Thyroid gland (tissue), 4 donors: ENCODE measurements around the gene C11orf21. TPM values are rescaled to one million over a fixed set of nuclear protein-coding genes. Genes with fewer than 3 reads are reported as not detected.
"Not testable (repeated sequence)": the region's sequence is repeated elsewhere in the genome, so short reads cannot be mapped to it uniquely, and the experiment has no call there.

Experiments
- DNase-seq, 2 donors: peaks; one replicate each; pipeline ENCODE4 v3.0.0-alpha.2; 2019
- H3K27ac ChIP-seq, 3 donors: fragments of 200-600 bp; sonication (generic); 1 replicate in 2 of 3; 2 replicates in 1 of 3; pipeline ENCODE4 v1.5.1; 2016 to 2019; ENCODE audit warnings: mild to moderate bottlenecking in 1 of 3, moderate library complexity in 1 of 3
- H3K27me3 ChIP-seq: fragments of 200-600 bp; sonication (generic); one replicate; pipeline ENCODE4 v1.5.1; 2019
- H3K36me3 ChIP-seq, 2 donors: fragments of 200-600 bp; sonication (generic); one replicate each; pipeline ENCODE4 v1.5.1; 2016 to 2019
- H3K4me1 ChIP-seq, 2 donors: fragments of 200-600 bp; sonication (generic); one replicate each; pipeline ENCODE4 v1.5.1; 2017 to 2019
- H3K4me3 ChIP-seq, 3 donors: fragments of 200-600 bp; sonication (generic); replicated peaks in 1 of 3; 1 replicate in 2 of 3; 2 replicates in 1 of 3; pipeline ENCODE4 v1.5.1; 2016; ENCODE audit warnings: mild to moderate bottlenecking in 1 of 3
- H3K9me3 ChIP-seq: fragments of 200-600 bp; sonication (generic); one replicate; pipeline ENCODE4 v1.5.1; 2017
- CTCF ChIP-seq, 6 experiments: fragments of 200-600 bp in 3 of 6; fragments of 450-650 bp in 3 of 6; sonication (generic) in 3 of 6; IDR thresholded peaks; one replicate each; pipeline ENCODE4 v1.5.1; 2016 to 2019; ENCODE audit warnings: antibody characterized with exemption in 6 of 6, mild to moderate bottlenecking in 2 of 6, inconsistent platforms in 1 of 6, moderate library complexity in 1 of 6
- POLR2A ChIP-seq, 2 donors: fragments of 450-650 bp; IDR thresholded peaks; one replicate each; pipeline ENCODE4 v1.6.1; 2017; ENCODE audit warnings: antibody characterized with exemption in 2 of 2, mild to moderate bottlenecking in 2 of 2, moderate library complexity in 1 of 2
- WGBS, 2 donors: methylation state at CpG; one replicate each; pipeline ENCODE4 v1.1.5; 2017; 5-methylcytosine and 5-hydroxymethylcytosine counted together
- intact Hi-C: fragments of 100-400 bp; cut with DNase I; formaldehyde crosslinking; loops from one replicate; pipeline ENCODE4 v1.15.1; 2023
- total RNA-seq, 4 donors: library from RNA; depleted of rRNA; stranded (reverse); fragments of >200 nt; gene quantifications; one replicate each; pipeline ENCODE4 v1.2.3, GENCODE V29; 2016

The C11orf21 gene
- total RNA-seq, 4 donors from 2014 or later: 0.15 to 0.67 (median 0.45) TPM

DNA sequence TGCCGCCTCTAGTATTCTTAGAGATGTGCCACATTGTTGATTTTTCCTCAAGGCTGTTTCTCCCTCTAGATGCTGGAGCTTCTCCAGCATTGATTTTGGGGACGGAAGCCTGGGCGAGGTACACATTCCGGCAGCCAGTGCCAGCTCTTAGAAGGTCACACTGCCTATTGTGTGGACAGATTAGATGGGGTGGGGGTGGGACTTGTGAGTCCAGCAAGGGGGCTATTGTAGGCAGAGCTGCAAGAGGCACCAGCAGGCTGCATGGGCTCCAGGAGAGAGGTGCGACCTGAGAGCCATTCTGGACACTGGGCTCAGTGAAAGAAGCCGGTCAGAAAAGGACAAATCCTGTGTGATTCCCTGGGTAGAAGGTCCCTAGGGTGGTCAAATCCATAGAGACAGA, 12.4 kb downstream of the C11orf21 start:
- no peak for DNase-seq
- intact Hi-C loops: no loop called here
- Histone ChIP-seq H3K9me3 (no peaks in the 10 kb centered on the region), H3K4me3 (no peak overlapping the region), H3K4me1 (no peaks in the 10 kb centered on the region), H3K27me3 (no peaks in the 10 kb centered on the region), H3K36me3 (no peaks in the 10 kb centered on the region), H3K27ac (no peak overlapping the region)
- WGBS, 2 donors: 54 to 73% methylated on average over 6 of the region's 6 CpGs
- TF ChIP-seq POLR2A (IDR thresholded peaks at IDR 0.05) (no peak), CTCF (IDR thresholded peaks at IDR 0.05) (no peak)

- no peak overlapping the region for H3K4me3 ChIP-seq
- H3K4me1 ChIP-seq: no peaks in the 10 kb centered on the region
- intact Hi-C loops: no loop called here
- no peaks in the 10 kb centered on the region for H3K36me3 ChIP-seq
- H3K27ac ChIP-seq: no peak overlapping the region
- no peaks in the 10 kb centered on the region for H3K27me3 ChIP-seq
- TF ChIP-seq CTCF (IDR thresholded peaks at IDR 0.05) (no peak), POLR2A (IDR thresholded peaks at IDR 0.05) (no peak)
- H3K9me3 ChIP-seq: no peaks in the 10 kb centered on the region
- 61 to 63% methylated on average over 16 of the region's 16 CpGs for whole genome bisulfite sequencing, 2 donors
- no peak for DNase-seq
Measured at GRCh38 chr11:2287091-2287490, 14.6 kb downstream of the C11orf21 start.

- H3K27ac ChIP-seq, H3K4me3 ChIP-seq, H3K27me3 ChIP-seq, H3K4me1 ChIP-seq, H3K9me3 ChIP-seq, H3K36me3 ChIP-seq, intact Hi-C loops: not testable (repeated sequence)
- peak in 1 of 2 donors; percentile 4 for DNase-seq
- WGBS, 2 donors: 86 to 91% methylated on average over 10 to 11 of the region's 13 CpGs
Measured at GRCh38 chr11:2286350-2286749, 15.4 kb downstream of the C11orf21 start.

DNA sequence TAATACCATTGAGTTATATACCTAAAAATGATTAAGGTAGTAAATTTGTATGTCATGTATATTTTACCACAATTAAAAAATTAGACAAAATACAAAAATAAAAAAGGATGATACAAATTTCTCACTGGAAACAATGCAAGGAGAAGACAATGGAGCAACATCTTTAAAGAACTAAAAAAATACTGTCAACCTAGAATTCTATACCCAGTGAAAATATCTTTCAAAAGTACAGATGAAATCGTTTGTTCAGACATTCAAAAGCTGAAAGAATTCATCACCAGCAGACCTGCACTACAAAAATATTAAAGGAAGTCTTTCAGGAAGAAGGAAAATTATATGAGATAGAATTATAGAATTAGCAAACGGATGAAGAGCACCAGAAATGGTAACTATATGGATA, 21.5 kb downstream of the C11orf21 start:
- Histone ChIP-seq H3K36me3 (no peaks in the 10 kb centered on the region), H3K9me3 (no peaks in the 10 kb centered on the region), H3K4me1 (no peaks in the 10 kb centered on the region), H3K27me3 (no peaks in the 10 kb centered on the region), H3K4me3 (no peak overlapping the region), H3K27ac (no peak overlapping the region)
- TF ChIP-seq CTCF (IDR thresholded peaks at IDR 0.05) (no peak), POLR2A (IDR thresholded peaks at IDR 0.05) (no peak)
- intact Hi-C loops: no loop called here
- DNase-seq: no peak
- WGBS, 2 donors: 81 to 83% methylated on average over 2 of the region's 2 CpGs

DNA sequence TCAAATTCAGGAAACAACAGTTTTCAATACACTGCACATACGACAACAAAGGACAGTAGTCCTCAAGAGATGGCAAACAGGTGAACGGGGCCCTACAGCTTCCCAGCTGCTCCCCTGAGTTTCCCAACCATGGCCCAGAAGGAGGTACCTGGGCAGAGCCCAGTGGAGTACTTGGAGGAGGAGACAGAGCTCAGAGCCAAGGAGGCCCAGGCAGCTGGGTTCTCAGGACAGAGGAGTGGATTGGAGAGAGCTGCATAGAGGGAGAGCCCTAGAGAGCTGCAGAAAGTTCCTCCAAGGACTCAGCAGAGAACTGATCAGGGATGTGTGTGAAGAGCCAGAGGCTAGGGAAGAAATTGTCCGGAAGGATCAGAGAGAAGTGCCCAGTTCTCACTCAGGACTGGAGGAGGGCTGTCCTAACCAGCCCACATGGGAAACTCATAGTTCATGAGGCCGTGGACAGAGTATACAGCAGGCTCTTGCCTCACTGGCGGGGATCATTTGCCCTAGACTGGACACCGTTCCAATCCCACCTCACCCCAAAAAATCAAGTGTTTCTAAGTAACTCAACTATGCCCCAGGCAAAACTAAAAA, 23.7 kb downstream of the C11orf21 start:
- TF ChIP-seq CTCF (IDR thresholded peaks at IDR 0.05) (no peak), POLR2A (IDR thresholded peaks at IDR 0.05) (no peak)
- Histone ChIP-seq H3K36me3 (no peaks in the 10 kb centered on the region), H3K27ac (no peak overlapping the region), H3K4me1 (peaks cover 0 to 12% of the 10 kb centered on the region in 2 donors), H3K9me3 (no peaks in the 10 kb centered on the region), H3K4me3 (no peak overlapping the region), H3K27me3 (no peaks in the 10 kb centered on the region)
- no peak for DNase-seq
- intact Hi-C loops: no loop called here
- WGBS, 2 donors: 81 to 84% methylated on average over 6 of the region's 6 CpGs

DNA sequence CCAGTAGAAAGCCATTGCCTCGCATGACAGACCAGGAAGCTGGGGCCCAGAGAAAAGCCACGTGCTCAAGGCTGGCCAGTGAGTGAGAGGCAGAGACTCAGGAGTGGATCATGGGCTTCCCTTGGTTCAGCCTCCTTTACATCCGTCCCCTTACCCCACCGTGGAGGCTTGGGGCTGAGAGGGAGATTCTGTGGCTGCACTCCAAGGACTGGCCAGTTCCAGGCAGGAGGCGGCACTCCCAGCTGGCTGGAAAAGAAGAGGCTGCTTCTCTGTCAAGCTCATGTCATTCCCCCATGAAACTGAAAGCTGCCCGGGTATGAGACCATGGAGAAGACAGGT, 24.7 kb downstream of the C11orf21 start:
- intact Hi-C loops: no loop called here

More for the DNA sequence above, 24.7 kb downstream of the C11orf21 start:
- peaks cover 0 to 13% of the 10 kb centered on the region in 2 donors for H3K4me1 ChIP-seq
- WGBS, 2 donors: 61 to 65% methylated on average over 5 to 6 of the region's 6 CpGs
- no peaks in the 10 kb centered on the region for H3K27me3 ChIP-seq
- peak overlapping the region in 1 of 3 donors; percentile 15 for H3K27ac ChIP-seq
- DNase-seq: no peak
- H3K4me3 ChIP-seq: no peak overlapping the region
- TF ChIP-seq POLR2A (IDR thresholded peaks at IDR 0.05): no peak
- TF ChIP-seq CTCF (IDR thresholded peaks at IDR 0.05): no peak
- no peaks in the 10 kb centered on the region for H3K9me3 ChIP-seq
- H3K36me3 ChIP-seq: no peaks in the 10 kb centered on the region
